HepG2 (cell line): Measurements from ENCODE around the gene SRSF12. TPM values are rescaled to one million over a fixed set of nuclear protein-coding genes. Genes with fewer than 3 reads are reported as not detected.

Experiments used
- CEBPB ChIP-seq: IDR thresholded peaks from 2 replicates; pipeline ENCODE4 v1.6.1; 2011; ENCODE audit warnings: low read depth, low read length, improper control_type of control experiment, borderline replicate concordance
- GLI4 ChIP-seq: sonication (generic); formaldehyde crosslinking; IDR thresholded peaks from 2 replicates; pipeline ENCODE4 v1.5.1; 2020; ENCODE audit warnings: missing genetic modification reagents, mild to moderate bottlenecking, moderate library complexity, borderline replicate concordance
- HDAC1 ChIP-seq: sonication (generic); formaldehyde crosslinking; IDR thresholded peaks from 2 replicates; pipeline ENCODE4 v1.5.1; 2020; ENCODE audit warnings: mild to moderate bottlenecking, missing genetic modification reagents
- HMG20A ChIP-seq: IDR thresholded peaks from 2 replicates; pipeline ENCODE4 v1.6.1; 2016; ENCODE audit warnings: borderline replicate concordance
- NR2F6 ChIP-seq, 2 experiments: IDR thresholded peaks; 2 replicates each; pipeline ENCODE4 v1.6.1; 2016; ENCODE audit warnings: antibody characterized with exemption in 1 of 2, mild to moderate bottlenecking in 1 of 2
- RELA ChIP-seq: sonication (generic); formaldehyde crosslinking; IDR thresholded peaks from 2 replicates; pipeline ENCODE4 v1.4.0; 2020; ENCODE audit warnings: missing genetic modification reagents
- RFX5 ChIP-seq: IDR thresholded peaks from 2 replicates; pipeline ENCODE4 v1.6.1; 2011; ENCODE audit warnings: low read depth, low read length, improper control_type of control experiment
- SALL1 ChIP-seq: sonication (generic); formaldehyde crosslinking; IDR thresholded peaks from 2 replicates; pipeline ENCODE4 v1.8.0; 2022; ENCODE audit warnings: mild to moderate bottlenecking, missing genetic modification reagents
- TEAD3 ChIP-seq: optimal IDR thresholded peaks from 2 replicates; pipeline ENCODE3; 2016; ENCODE audit warnings: borderline replicate concordance
- ZNF124 ChIP-seq: sonication (generic); formaldehyde crosslinking; IDR thresholded peaks from 2 replicates; pipeline ENCODE4 v1.4.0; 2020; ENCODE audit warnings: missing genetic modification reagents
- ZNF225 ChIP-seq: sonication (generic); formaldehyde crosslinking; IDR thresholded peaks from 2 replicates; pipeline ENCODE4 v1.4.0; 2020; ENCODE audit warnings: mild to moderate bottlenecking, missing genetic modification reagents
- polyA plus RNA-seq, 8 experiments: library from polyadenylated mRNA; depleted of rRNA in 3 of 8; stranded (reverse) in 7 of 8; unstranded in 1 of 8; fragments of >200 nt; fragmentation: Illumina TruSeq in 4 of 8; extraction: Trizol in 4 of 8; gene quantifications; 2 replicates each; pipeline versions ENCODE4 v1.2.1 to v1.2.3, GENCODE V29; 2011 to 2016; ENCODE audit warnings: low read depth in 4 of 8, missing spikeins in 1 of 8, mixed read lengths in 1 of 8; ENCODE audit not compliant: insufficient read depth in 1 of 8
- total RNA-seq, 5 experiments: library from RNA; depleted of rRNA; stranded (reverse); fragments of >200 nt; fragmentation: Illumina TruSeq; extraction: Trizol; gene quantifications; 2 replicates each; pipeline ENCODE4 v1.2.3, GENCODE V29; 2016; ENCODE audit warnings: low read depth in 1 of 5
- TF ChIP-seq, protein P1 (sequence below): sonication (generic); formaldehyde crosslinking; IDR thresholded peaks from 2 replicates; pipeline ENCODE4 v1.8.1; 2023; ENCODE audit warnings: mild to moderate bottlenecking, moderate library complexity, missing genetic modification reagents
- TF ChIP-seq, protein P2 (sequence below): sonication (generic); formaldehyde crosslinking; IDR thresholded peaks from 2 replicates; pipeline ENCODE4 v1.5.0; 2020; ENCODE audit warnings: mild to moderate bottlenecking, missing genetic modification reagents, moderate library complexity
- TF ChIP-seq, protein P3 (sequence below): IDR thresholded peaks from 2 replicates; pipeline ENCODE4 v1.4.0; 2020; ENCODE audit warnings: mild to moderate bottlenecking, missing genetic modification reagents
- TF ChIP-seq, protein P4 (sequence below): sonication (generic); formaldehyde crosslinking; conservative IDR thresholded peaks from 2 replicates; pipeline ENCODE4 v1.8.0; 2022; ENCODE audit warnings: mild to moderate bottlenecking, moderate library complexity, missing genetic modification reagents
- TF ChIP-seq, protein P5 (sequence below): sonication (generic); formaldehyde crosslinking; IDR thresholded peaks from 2 replicates; pipeline ENCODE4 v1.4.0; 2020; ENCODE audit warnings: missing genetic modification reagents, mild to moderate bottlenecking, borderline replicate concordance
- TF ChIP-seq, protein P6 (sequence below): sonication (generic); formaldehyde crosslinking; IDR thresholded peaks from 2 replicates; pipeline ENCODE4 v1.4.0; 2020; ENCODE audit warnings: missing genetic modification reagents

Gene SRSF12
- total and polyA plus RNA-seq, 2 of the 13 experiments (the other 11 are each of a cell fraction or from before 2014, with no cell fraction given) = 1.7 to 1.9 TPM

DNA sequence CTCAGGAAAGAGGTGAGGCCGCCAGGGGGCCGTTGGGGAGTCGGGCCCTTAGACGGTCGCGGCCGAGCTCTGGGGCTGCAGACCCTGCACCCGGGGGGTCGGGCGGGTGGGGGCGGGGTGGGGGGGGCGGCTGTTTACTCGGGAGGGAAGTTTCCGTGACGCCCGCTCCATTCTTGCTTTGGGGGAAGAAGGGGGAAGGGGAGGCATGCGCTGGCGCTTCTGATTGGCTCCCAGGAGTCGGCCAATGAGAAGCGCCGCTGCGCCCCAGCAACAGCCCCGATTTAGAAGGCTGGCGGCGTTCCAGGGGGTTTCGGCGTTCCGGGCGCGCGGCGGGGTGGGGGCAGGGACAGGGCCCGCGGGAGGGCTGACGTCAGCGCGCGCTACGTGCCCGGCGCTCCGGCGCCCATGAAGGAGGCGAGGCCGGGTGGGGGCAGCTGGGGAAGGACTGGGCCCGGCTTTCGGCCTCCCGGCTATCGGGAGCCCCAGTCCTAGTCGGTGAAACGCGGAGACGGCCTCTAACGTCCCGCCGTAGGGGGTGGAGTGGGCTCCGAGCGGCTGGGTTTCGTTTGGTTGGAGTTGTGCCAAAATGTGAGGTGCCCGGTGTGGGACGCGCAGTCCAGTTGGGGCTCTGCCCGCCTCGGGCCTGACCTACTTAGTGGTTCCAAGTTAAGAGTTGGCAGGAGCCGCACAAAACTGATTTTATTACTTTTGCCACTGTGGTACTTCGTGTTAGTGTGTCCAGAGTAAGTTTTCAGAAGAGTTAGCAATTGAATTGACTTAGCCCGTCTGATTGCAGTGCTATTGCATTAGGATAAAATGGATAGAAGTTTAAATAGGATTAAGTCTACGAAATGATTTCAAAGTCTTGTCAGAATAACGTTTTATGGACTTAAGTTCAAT is 36.2 kb downstream of the SRSF12 start (continued):
- TF ChIP-seq GLI4 = peak; percentile 44; the same call in 1 of the 2 replicates
- TF ChIP-seq NR2F6 (IDR thresholded peaks at IDR 0.05) = no peak
- TF ChIP-seq NR2F6 (CRISPR knock-in tag; IDR thresholded peaks at IDR 0.05) = peak; percentile 52
- TF ChIP-seq, protein P1, sequence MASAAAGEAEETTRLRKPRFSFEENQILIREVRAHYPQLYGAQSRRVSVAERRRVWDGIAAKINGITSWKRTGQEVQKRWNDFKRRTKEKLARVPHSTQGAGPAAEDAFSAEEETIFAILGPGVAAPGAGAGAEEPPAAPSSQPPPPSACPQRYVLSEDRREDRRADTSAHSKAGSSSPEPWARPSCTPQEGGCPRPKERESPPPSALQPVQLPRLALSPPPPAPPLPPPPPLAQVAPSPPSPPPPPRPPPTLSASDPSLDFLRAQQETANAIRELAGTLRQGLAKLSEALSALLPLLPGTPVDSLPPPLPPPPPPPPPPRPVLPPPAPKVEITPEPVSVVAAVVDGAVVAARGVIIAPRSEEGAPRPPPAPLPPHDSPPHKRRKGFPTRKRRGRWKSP = peak; percentile 92
- TF ChIP-seq RELA (CRISPR knock-in tag) = peak; percentile 90; the same call in 1 of the 2 replicates
- TF ChIP-seq, protein P2, sequence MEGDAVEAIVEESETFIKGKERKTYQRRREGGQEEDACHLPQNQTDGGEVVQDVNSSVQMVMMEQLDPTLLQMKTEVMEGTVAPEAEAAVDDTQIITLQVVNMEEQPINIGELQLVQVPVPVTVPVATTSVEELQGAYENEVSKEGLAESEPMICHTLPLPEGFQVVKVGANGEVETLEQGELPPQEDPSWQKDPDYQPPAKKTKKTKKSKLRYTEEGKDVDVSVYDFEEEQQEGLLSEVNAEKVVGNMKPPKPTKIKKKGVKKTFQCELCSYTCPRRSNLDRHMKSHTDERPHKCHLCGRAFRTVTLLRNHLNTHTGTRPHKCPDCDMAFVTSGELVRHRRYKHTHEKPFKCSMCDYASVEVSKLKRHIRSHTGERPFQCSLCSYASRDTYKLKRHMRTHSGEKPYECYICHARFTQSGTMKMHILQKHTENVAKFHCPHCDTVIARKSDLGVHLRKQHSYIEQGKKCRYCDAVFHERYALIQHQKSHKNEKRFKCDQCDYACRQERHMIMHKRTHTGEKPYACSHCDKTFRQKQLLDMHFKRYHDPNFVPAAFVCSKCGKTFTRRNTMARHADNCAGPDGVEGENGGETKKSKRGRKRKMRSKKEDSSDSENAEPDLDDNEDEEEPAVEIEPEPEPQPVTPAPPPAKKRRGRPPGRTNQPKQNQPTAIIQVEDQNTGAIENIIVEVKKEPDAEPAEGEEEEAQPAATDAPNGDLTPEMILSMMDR (CRISPR knock-in tag) = peak; percentile 10; the same call in 1 of the 2 replicates
- peak; percentile 90 for TF ChIP-seq SALL1
- TF ChIP-seq, protein P3, sequence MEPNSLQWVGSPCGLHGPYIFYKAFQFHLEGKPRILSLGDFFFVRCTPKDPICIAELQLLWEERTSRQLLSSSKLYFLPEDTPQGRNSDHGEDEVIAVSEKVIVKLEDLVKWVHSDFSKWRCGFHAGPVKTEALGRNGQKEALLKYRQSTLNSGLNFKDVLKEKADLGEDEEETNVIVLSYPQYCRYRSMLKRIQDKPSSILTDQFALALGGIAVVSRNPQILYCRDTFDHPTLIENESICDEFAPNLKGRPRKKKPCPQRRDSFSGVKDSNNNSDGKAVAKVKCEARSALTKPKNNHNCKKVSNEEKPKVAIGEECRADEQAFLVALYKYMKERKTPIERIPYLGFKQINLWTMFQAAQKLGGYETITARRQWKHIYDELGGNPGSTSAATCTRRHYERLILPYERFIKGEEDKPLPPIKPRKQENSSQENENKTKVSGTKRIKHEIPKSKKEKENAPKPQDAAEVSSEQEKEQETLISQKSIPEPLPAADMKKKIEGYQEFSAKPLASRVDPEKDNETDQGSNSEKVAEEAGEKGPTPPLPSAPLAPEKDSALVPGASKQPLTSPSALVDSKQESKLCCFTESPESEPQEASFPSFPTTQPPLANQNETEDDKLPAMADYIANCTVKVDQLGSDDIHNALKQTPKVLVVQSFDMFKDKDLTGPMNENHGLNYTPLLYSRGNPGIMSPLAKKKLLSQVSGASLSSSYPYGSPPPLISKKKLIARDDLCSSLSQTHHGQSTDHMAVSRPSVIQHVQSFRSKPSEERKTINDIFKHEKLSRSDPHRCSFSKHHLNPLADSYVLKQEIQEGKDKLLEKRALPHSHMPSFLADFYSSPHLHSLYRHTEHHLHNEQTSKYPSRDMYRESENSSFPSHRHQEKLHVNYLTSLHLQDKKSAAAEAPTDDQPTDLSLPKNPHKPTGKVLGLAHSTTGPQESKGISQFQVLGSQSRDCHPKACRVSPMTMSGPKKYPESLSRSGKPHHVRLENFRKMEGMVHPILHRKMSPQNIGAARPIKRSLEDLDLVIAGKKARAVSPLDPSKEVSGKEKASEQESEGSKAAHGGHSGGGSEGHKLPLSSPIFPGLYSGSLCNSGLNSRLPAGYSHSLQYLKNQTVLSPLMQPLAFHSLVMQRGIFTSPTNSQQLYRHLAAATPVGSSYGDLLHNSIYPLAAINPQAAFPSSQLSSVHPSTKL = peak; percentile 69
- 0 out of 2 replicates have a peak, but pooled peaks have one; percentile 28 for TF ChIP-seq HMG20A (CRISPR knock-in tag)
- TF ChIP-seq HDAC1 (CRISPR knock-in tag) = peak; percentile 73
- 0 out of 2 replicates have a peak, but pooled peaks have one; percentile 48 for TF ChIP-seq ZNF225
- TF ChIP-seq, protein P4, sequence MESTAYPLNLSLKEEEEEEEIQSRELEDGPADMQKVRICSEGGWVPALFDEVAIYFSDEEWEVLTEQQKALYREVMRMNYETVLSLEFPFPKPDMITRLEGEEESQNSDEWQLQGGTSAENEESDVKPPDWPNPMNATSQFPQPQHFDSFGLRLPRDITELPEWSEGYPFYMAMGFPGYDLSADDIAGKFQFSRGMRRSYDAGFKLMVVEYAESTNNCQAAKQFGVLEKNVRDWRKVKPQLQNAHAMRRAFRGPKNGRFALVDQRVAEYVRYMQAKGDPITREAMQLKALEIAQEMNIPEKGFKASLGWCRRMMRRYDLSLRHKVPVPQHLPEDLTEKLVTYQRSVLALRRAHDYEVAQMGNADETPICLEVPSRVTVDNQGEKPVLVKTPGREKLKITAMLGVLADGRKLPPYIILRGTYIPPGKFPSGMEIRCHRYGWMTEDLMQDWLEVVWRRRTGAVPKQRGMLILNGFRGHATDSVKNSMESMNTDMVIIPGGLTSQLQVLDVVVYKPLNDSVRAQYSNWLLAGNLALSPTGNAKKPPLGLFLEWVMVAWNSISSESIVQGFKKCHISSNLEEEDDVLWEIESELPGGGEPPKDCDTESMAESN (CRISPR knock-in tag) = 0 out of 2 replicates have a peak, but pooled peaks have one; percentile 37
- peak; percentile 97 for TF ChIP-seq RFX5
- TF ChIP-seq, protein P5, sequence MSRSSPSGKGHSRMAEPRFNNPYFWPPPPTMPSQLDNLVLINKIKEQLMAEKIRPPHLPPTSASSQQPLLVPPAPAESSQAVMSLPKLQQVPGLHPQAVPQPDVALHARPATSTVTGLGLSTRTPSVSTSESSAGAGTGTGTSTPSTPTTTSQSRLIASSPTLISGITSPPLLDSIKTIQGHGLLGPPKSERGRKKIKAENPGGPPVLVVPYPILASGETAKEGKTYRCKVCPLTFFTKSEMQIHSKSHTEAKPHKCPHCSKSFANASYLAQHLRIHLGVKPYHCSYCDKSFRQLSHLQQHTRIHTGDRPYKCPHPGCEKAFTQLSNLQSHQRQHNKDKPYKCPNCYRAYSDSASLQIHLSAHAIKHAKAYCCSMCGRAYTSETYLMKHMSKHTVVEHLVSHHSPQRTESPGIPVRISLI (CRISPR knock-in tag) = no peak; the same call in 1 of the 2 replicates
- peak; percentile 75 for TF ChIP-seq TEAD3 (CRISPR knock-in tag)
- TF ChIP-seq, protein P6, sequence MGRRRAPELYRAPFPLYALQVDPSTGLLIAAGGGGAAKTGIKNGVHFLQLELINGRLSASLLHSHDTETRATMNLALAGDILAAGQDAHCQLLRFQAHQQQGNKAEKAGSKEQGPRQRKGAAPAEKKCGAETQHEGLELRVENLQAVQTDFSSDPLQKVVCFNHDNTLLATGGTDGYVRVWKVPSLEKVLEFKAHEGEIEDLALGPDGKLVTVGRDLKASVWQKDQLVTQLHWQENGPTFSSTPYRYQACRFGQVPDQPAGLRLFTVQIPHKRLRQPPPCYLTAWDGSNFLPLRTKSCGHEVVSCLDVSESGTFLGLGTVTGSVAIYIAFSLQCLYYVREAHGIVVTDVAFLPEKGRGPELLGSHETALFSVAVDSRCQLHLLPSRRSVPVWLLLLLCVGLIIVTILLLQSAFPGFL (CRISPR knock-in tag) = no peak
- no peak for TF ChIP-seq CEBPB
- 0 out of 2 replicates have a peak, but pooled peaks have one; percentile 27 for TF ChIP-seq ZNF124 (CRISPR knock-in tag)
